ENCODE results near the gene NMNAT3.
"Not testable (repeated sequence)": the region's sequence is repeated elsewhere in the genome, so short reads cannot be mapped to it uniquely, and the experiment has no call there.

DNA sequence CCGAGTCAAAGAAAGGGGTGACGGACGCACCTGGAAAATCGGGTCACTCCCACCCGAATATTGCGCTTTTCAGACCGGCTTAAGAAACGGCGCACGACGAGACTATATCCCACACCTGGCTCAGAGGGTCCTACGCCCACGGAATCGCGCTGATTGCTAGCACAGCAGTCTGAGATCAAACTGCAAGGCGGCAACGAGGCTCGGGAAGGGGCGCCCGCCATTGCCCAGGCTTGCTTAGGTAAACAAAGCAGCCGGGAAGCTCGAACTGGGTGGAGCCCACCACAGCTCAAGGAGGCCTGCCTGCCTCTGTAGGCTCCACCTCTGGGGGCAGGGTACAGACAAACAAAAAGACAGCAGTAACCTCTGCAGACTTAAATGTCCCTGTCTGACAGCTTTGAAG is 86.6 kb downstream of the NMNAT3 start:
- TF ChIP-seq, protein P1, sequence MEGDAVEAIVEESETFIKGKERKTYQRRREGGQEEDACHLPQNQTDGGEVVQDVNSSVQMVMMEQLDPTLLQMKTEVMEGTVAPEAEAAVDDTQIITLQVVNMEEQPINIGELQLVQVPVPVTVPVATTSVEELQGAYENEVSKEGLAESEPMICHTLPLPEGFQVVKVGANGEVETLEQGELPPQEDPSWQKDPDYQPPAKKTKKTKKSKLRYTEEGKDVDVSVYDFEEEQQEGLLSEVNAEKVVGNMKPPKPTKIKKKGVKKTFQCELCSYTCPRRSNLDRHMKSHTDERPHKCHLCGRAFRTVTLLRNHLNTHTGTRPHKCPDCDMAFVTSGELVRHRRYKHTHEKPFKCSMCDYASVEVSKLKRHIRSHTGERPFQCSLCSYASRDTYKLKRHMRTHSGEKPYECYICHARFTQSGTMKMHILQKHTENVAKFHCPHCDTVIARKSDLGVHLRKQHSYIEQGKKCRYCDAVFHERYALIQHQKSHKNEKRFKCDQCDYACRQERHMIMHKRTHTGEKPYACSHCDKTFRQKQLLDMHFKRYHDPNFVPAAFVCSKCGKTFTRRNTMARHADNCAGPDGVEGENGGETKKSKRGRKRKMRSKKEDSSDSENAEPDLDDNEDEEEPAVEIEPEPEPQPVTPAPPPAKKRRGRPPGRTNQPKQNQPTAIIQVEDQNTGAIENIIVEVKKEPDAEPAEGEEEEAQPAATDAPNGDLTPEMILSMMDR (IDR thresholded peaks at IDR 0.05): not testable (repeated sequence)
- TF ChIP-seq POLR2AphosphoS5 (IDR thresholded peaks at IDR 0.05): not testable (repeated sequence)
